Stimulated activated CD4-positive, alpha-beta T cell treated with anti-CD3 and anti-CD28 coated beads, Interleukin-1b, Interleukin-23, amount 100 ng/mL, for 24 hours (primary cell): ENCODE results near the gene KANK2.
"Not testable (repeated sequence)": the region's sequence is repeated elsewhere in the genome, so short reads cannot be mapped to it uniquely, and the experiment has no call there.

Experiments
- DNase-seq, 4 experiments: peaks; one replicate each; pipeline ENCODE4 v3.0.0-alpha.2; 2020; ENCODE audit warnings: low read depth in 4 of 4, low spot score in 1 of 4

The KANK2 gene

DNA sequence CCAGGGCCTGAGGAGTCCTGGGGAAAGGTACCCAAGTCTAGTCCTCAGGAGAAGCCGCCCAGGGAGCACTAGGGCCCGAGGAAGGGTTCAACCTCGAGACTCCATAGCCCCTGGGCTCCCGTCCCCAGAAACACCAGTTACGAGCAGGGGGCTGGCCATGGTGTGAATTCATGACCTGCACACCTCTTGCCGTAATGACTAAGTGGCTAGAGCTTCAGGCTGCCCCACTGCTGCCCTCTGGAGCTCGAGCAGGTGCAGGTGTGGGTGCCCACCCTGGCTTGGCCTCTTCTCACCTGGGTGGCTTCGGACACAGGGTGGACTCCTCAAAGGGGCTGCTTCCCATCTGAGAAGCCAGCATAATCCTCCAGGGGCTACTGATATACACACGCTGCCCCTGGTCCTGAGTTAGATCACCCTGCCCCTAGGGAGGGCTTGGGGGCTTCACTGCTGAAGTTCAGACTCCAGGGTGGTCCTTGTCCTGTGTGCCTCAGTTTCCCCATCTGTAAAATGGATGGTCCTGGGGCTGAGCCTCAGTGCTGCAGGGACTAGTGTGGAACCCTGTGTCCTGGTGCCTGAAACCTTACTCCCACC, 55.3 kb downstream of the KANK2 start:
- no peak for DNase-seq

DNA sequence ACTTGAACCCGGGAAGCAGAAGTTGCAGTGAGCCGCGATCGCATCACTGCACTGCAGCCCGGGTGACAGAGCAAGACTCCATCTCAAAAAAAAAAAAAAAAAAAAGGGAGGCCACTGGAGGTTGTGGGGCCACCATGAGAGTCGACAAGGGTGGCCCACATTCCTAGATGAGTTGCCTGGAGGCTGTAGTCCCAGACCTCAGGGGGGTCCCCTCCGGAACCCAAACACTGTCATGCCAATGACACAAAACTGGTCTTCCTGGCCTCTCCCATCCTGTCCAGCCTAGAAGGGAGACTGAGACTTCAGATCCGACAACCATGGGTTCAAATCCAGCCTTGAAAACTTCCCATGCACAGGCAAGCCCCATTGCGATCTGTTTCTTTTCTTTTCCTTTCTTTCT, 56.4 kb downstream of the KANK2 start:
- no peak for DNase-seq

DNA sequence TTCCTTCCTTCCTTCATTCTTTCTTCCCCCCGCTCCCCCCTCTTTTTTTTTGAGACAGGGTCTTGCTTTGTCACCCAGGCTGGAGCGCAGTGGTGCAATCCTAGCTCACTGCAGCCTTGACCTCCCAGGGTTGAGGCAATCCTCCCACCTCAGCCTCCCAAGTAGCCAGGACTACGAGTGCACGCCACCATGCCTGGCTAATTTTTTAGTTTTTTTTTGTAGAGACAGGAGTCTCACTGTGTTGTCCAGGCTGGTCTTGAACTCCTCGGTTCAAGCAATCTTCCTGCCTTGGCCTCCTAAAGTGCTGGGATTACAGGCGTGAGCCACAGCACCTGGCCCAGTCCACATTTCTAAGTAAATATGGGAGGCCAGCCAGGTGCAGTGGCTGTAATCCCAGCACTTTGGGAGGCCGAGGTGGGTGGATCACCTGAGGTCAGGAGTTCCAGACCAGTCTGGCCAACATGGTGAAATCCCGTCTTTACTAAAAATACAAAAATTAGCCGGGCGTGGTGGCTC, 57.3 kb downstream of the KANK2 start:
- DNase-seq, result not testable (repeated sequence)

DNA sequence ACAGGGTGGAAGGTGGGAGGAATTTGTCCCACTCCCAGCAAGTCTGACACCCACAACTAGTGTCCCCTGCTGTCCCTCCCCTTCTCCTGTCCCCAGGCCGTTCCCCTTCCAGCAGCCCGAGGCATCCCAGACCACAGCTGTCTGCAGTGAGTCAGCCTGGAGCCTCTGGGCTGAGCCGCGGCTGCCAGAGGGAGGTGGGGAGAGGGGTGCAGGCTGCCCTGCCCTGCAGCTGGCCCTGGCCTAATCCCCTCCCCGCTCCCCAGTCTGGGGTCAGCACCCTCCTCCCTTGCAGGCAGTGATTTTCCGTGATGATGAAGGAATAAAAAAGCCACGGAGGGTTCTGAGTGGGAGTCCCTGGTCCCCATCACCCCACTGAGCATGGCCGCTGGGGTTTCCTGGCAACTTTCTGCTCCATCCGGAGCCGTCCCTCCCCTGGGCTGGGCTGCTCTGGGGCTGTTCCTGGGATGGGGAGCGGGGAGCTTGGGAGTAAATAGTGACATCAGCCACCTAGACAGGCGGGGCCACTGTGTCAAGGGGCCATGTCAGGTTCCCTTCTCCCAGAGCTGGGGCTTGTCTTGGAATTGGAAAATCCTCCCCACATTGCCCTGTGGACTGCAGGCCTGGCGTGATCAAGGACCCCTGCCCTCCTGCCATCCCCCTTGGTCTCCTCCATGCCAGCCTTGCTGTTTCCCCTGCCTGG, 58.6 kb downstream of the KANK2 start:
- no peak for DNase-seq

- peak in 3 of 4 experiments; percentile 16 to 46 (median 32) for DNase-seq
Observed at GRCh38 chr19:11137542-11138384, 59.6 kb downstream of the KANK2 start.

- no peak for DNase-seq
Observed at GRCh38 chr19:11136400-11137101, 60.8 kb downstream of the KANK2 start.

GRCh38 chr19:11131471-11131870, 65.9 kb downstream of the KANK2 start:
- no peak for DNase-seq

DNA sequence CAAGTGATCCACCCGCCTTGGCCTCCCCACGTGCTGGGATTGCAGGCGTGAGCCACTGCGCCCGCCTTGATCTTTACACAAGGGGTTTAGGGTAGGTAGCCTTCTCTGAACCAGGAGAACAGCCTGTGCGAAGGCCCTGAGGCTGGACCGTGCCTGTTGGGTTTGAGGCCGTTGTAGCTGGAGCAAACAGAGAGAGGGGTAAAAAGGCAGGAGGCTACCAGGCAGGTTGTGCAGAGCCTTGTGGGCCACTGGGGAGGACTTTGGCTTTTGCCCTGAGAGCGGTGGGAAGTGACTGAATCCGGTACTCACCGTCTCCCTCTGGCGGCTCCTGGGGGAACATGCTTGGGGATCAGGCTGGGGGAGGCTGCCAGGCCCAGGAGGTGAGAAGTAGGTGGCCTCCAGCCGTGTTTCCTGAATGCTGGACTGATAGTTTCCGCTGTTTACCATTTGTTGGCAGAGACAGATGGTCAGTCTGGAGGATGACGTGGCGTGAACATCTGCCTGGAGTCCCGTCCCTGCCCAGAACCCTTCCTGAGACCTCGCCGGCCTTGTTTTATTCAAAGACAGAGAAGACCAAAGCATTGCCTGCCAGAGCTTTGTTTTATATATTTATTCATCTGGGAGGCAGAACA, 66.4 kb downstream of the KANK2 start:
- peak; percentile 39 to 61 (median 56) for DNase-seq

GRCh38 chr19:11127905-11128304, 69.4 kb downstream of the KANK2 start:
- DNase-seq, result no peak

GRCh38 chr19:11125994-11126685, 71.2 kb downstream of the KANK2 start:
- DNase-seq, result peak; percentile 63 to 69 (median 66)

DNA sequence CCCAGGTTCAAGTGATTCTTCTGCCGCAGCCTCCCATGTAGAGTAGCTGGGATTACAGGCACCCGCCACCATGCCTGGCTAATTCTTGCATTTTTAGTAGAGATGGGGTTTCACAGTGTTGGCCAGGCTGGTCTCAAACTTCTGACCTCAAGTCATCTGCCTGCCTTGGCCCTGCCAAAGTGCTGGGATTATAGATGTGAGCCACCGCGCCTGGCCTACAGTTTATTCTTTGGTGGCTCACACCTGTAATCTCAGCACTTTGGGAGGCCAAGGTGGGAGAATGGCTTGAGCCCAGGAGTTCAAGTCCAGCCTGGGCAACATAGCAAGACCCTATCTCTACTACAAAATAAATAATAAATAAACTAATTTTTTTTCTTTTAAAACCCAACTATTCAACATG, 73.2 kb downstream of the KANK2 start:
- DNase-seq, result not testable (repeated sequence)

- DNase-seq, result no peak
Observed at GRCh38 chr19:11123114-11123513, 74.2 kb downstream of the KANK2 start.

DNA sequence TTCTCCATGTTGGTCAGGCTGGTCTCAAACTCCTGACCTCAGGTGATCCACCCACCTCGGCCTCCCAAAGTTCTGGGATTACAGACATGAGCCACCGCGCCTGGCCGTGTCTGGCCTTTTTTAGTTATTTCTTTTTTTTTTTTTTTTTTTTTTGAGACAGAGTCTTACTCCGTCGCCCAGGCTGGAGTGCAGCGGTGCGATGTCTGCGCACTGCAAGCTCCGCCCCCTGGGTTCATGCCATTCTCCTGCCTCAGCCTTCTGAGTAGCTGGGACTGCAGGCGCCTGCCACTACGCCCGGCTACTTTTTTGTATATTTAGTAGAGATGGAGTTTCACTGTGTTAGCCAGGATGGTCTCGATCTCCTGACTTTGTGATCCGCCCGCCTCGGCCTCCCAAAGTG, 75.4 kb downstream of the KANK2 start:
- not testable (repeated sequence) for DNase-seq

DNA sequence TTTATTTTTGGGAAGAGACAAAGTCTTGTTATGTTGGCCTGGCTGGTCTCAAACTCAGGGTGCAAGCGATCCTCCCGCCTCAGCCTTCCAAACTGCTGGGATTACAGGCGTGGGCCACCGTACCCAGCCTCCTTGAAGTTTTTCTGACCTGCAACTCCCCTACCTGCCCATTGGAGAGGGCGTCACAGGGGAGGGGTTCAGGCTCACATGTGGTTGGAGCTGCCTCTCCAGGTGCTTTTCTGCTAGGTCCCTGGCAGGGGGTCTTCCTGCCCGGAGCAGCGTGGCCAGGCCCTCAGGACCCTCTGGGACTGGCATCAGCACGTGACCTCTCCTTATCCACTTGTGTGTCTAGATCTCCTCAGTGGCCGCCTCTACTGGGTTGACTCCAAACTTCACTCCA, 80.8 kb downstream of the KANK2 start:
- DNase-seq, result no peak

DNA sequence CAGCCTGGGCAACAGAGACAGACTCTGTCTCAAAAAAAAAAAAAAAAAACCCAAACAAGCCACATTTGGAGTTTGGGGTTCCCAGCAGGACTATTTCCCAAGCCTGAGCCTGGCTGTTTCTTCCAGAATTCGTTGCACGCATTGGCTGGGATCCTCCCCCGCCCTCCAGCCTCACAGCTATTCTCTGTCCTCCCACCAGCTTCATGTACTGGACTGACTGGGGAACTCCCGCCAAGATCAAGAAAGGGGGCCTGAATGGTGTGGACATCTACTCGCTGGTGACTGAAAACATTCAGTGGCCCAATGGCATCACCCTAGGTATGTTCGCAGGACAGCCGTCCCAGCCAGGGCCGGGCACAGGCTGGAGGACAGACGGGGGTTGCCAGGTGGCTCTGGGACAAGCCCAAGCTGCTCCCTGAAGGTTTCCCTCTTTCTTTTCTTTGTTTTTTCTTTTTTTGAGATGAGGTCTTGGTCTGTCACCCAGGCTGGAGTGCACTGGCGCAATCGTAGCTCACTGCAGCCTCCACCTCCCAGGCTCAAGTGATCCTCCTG, 81.4 kb downstream of the KANK2 start:
- DNase-seq, result no peak

DNA sequence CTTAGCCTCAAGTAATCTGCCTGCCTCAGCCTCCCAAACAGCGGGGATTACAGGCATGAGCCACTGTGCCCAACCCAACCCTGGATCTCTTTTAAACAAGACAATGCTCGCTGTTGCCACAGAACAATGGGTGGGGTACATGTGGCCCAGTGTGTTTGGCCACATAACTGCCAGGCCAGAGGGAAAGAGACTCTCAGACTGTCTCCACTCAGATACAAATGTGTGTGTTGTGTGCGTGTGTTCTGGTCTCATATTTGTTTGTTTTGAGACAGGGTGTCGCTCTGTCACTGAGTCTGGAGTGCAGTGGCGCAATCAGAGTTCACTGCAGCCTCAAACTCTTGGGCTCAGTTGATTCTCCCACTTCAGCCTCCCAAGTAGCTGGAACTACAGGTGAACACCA, 82.3 kb downstream of the KANK2 start:
- no peak for DNase-seq
